HepG2 (cell line): ENCODE measurements around the gene TCOF1. TPM values are rescaled to one million over a fixed set of nuclear protein-coding genes. Genes with fewer than 3 reads are reported as not detected.
A peak's percentile ranks its signal among the peaks of the same experiment; 100 is the strongest.

Experiments
- CHD2 ChIP-seq: IDR thresholded peaks from 2 replicates; pipeline ENCODE4 v1.6.1; 2011; ENCODE audit warnings: low read depth, low read length, improper control_type of control experiment
- FOSL2 ChIP-seq: sonication (generic); formaldehyde crosslinking; IDR thresholded peaks from 2 replicates; pipeline ENCODE4 v1.4.0; 2020; ENCODE audit warnings: missing genetic modification reagents
- MIXL1 ChIP-seq: IDR thresholded peaks from 2 replicates; pipeline ENCODE4 v1.6.1; 2016
- NFAT5 ChIP-seq: sonication (generic); formaldehyde crosslinking; IDR thresholded peaks from 2 replicates; pipeline ENCODE4 v1.4.0; 2020; ENCODE audit warnings: missing genetic modification reagents
- NFE2L1 ChIP-seq: sonication (generic); formaldehyde crosslinking; IDR thresholded peaks from 2 replicates; pipeline ENCODE4 v1.4.0; 2020; ENCODE audit warnings: missing genetic modification reagents, mild to moderate bottlenecking, borderline replicate concordance
- PATZ1 ChIP-seq: sonication (generic); formaldehyde crosslinking; IDR thresholded peaks from 2 replicates; pipeline ENCODE4 v1.4.0; 2020; ENCODE audit warnings: missing genetic modification reagents
- SIN3B ChIP-seq: fragments of 150-350 bp; IDR thresholded peaks from 2 replicates; pipeline ENCODE4 v1.6.1; 2014; ENCODE audit warnings: low read length
- SKI ChIP-seq: fragments of 450-650 bp; IDR thresholded peaks from one replicate; pipeline ENCODE4 v1.6.1; 2018; ENCODE audit warnings: mild to moderate bottlenecking; ENCODE audit not compliant: partially characterized antibody
- ZBED4 ChIP-seq: sonication (generic); formaldehyde crosslinking; IDR thresholded peaks from 2 replicates; pipeline ENCODE4 v1.4.0; 2020; ENCODE audit warnings: missing genetic modification reagents, borderline replicate concordance
- ZFP62 ChIP-seq: sonication (generic); formaldehyde crosslinking; IDR thresholded peaks from 2 replicates; pipeline ENCODE4 v1.4.0; 2020; ENCODE audit warnings: missing genetic modification reagents
- ZNF597 ChIP-seq: sonication (generic); formaldehyde crosslinking; IDR thresholded peaks from 2 replicates; pipeline ENCODE4 v1.5.0; 2020; ENCODE audit warnings: missing genetic modification reagents
- ZNF598 ChIP-seq: sonication (generic); formaldehyde crosslinking; IDR thresholded peaks from 2 replicates; pipeline ENCODE4 v1.5.1; 2020; ENCODE audit warnings: mild to moderate bottlenecking, missing genetic modification reagents, borderline replicate concordance
- ZNF878 ChIP-seq: sonication (generic); formaldehyde crosslinking; IDR thresholded peaks from 2 replicates; pipeline ENCODE4 v1.8.1; 2023; ENCODE audit warnings: mild to moderate bottlenecking, missing genetic modification reagents, moderate library complexity
- polyA plus RNA-seq, 8 experiments: library from polyadenylated mRNA; depleted of rRNA in 3 of 8; stranded (reverse) in 7 of 8; unstranded in 1 of 8; fragments of >200 nt; fragmentation: Illumina TruSeq in 4 of 8; extraction: Trizol in 4 of 8; gene quantifications; 2 replicates each; pipeline versions ENCODE4 v1.2.1 to v1.2.3, GENCODE V29; 2011 to 2016; ENCODE audit warnings: low read depth in 4 of 8, missing spikeins in 1 of 8, mixed read lengths in 1 of 8; ENCODE audit not compliant: insufficient read depth in 1 of 8
- total RNA-seq, 5 experiments: library from RNA; depleted of rRNA; stranded (reverse); fragments of >200 nt; fragmentation: Illumina TruSeq; extraction: Trizol; gene quantifications; 2 replicates each; pipeline ENCODE4 v1.2.3, GENCODE V29; 2016; ENCODE audit warnings: low read depth in 1 of 5

Gene TCOF1
- total and polyA plus RNA-seq, 2 of the 13 experiments (the other 11 are each of a cell fraction or from before 2014, with no cell fraction given) = 10.1 to 41.6 TPM

GRCh38 chr5:150412319-150413175, 55.0 kb downstream of the TCOF1 start, which contains the start of gene CD74 (continued):
- TF ChIP-seq ZBED4 (CRISPR knock-in tag) (no peak), ZNF598 (CRISPR knock-in tag) (no peak), PATZ1 (CRISPR knock-in tag) (peak; percentile 96), SIN3B (no peak), FOSL2 (peak; percentile 36; the same call in 1 of the 2 replicates), CHD2 (no peak), MIXL1 (CRISPR knock-in tag) (no peak), ZNF878 (CRISPR knock-in tag) (no peak), SKI (no peak), ZFP62 (CRISPR knock-in tag) (no peak), NFAT5 (CRISPR knock-in tag) (peak; percentile 15; the same call in 1 of the 2 replicates), ZNF597 (CRISPR knock-in tag) (no peak), NFE2L1 (no peak)
